HEK293 (cell line): Measurements from ENCODE around the gene SLC10A6.

Experiments
- CTCF ChIA-PET: fragments of 350-600 bp; formaldehyde crosslinking; extraction: SDS; loops from one replicate; lab custom pipeline; 2021; ENCODE audit warnings: antibody characterized with exemption; lab: Yijun Ruan, JAX
- POLR2A ChIA-PET: fragments of 300-600 bp; formaldehyde crosslinking; extraction: SDS; loops from one replicate; lab custom pipeline; 2020; ENCODE audit warnings: antibody characterized with exemption, inconsistent platforms; lab: Yijun Ruan, JAX
- H3K27ac ChIP-seq: fragments of 200-500 bp; sonication (Bioruptor generic); 2 replicates; pipeline ENCODE4 v1.5.1; 2014; ENCODE audit warnings: low read depth, low read length, control low read depth, inconsistent platforms; ENCODE audit errors: extremely low read depth
- H3K36me3 ChIP-seq, 2 experiments: fragments of 200-500 bp in 1 of 2; sonication (Bioruptor generic) in 1 of 2; 1 replicate in 1 of 2; 2 replicates in 1 of 2; pipeline ENCODE4 v1.5.1; 2014 to 2017; ENCODE audit warnings: inconsistent platforms in 2 of 2, low read length in 2 of 2; ENCODE audit not compliant: control insufficient read depth in 2 of 2, insufficient read depth in 1 of 2
- H3K4me1 ChIP-seq: fragments of 200-500 bp; sonication (Bioruptor generic); 2 replicates; pipeline ENCODE4 v1.5.1; 2014; ENCODE audit warnings: mild to moderate bottlenecking, low read length, inconsistent platforms; ENCODE audit not compliant: control insufficient read depth, insufficient read depth
- H3K4me3 ChIP-seq: 2 replicates; pipeline ENCODE4 v1.5.1; 2011; ENCODE audit warnings: low read depth, mild to moderate bottlenecking, control low read depth, low read length, moderate library complexity
- H3K9me3 ChIP-seq: fragments of 200-500 bp; sonication (Bioruptor generic); 2 replicates; pipeline ENCODE4 v1.5.1; 2014; ENCODE audit warnings: low read depth, low read length, inconsistent platforms; ENCODE audit not compliant: control insufficient read depth, insufficient read depth
- BCL11A ChIP-seq: fragments of 450-650 bp; formaldehyde crosslinking; IDR thresholded peaks from 2 replicates; pipeline ENCODE4 v1.5.1; 2016; ENCODE audit warnings: low read depth, missing biosample characterization, missing genetic modification characterization
- GLIS2 ChIP-seq: fragments of 450-650 bp; formaldehyde crosslinking; IDR thresholded peaks from 2 replicates; pipeline ENCODE4 v1.5.1; 2016; ENCODE audit warnings: missing biosample characterization, missing genetic modification characterization
- MZF1 ChIP-seq: fragments of 450-650 bp; formaldehyde crosslinking; IDR thresholded peaks from 2 replicates; pipeline ENCODE4 v1.5.1; 2017; ENCODE audit warnings: missing biosample characterization, missing genetic modification characterization, borderline replicate concordance
- REPIN1 ChIP-seq: fragments of 450-650 bp; formaldehyde crosslinking; IDR thresholded peaks from 2 replicates; pipeline ENCODE4 v1.5.1; 2017; ENCODE audit warnings: missing biosample characterization, missing genetic modification characterization, low read depth
- SCRT2 ChIP-seq: fragments of 450-650 bp; formaldehyde crosslinking; IDR thresholded peaks from 2 replicates; pipeline ENCODE4 v1.5.1; 2016; ENCODE audit warnings: missing biosample characterization, missing genetic modification characterization
- YY1 ChIP-seq: fragments of 450-650 bp; formaldehyde crosslinking; IDR thresholded peaks from 2 replicates; pipeline ENCODE4 v1.5.1; 2018; ENCODE audit warnings: missing biosample characterization, missing genetic modification characterization
- ZEB2 ChIP-seq: fragments of 450-650 bp; formaldehyde crosslinking; IDR thresholded peaks from 2 replicates; pipeline ENCODE4 v1.5.1; 2016; ENCODE audit warnings: missing biosample characterization, missing genetic modification characterization
- ZFP3 ChIP-seq: fragments of 450-650 bp; formaldehyde crosslinking; IDR thresholded peaks from 2 replicates; pipeline ENCODE4 v1.5.1; 2016; ENCODE audit warnings: low read depth, missing biosample characterization, missing genetic modification characterization
- ZIC2 ChIP-seq: fragments of 450-650 bp; formaldehyde crosslinking; IDR thresholded peaks from 2 replicates; pipeline ENCODE4 v1.5.1; 2016; ENCODE audit warnings: missing biosample characterization, missing genetic modification characterization
- ZNF169 ChIP-seq: fragments of 450-650 bp; formaldehyde crosslinking; IDR thresholded peaks from 2 replicates; pipeline ENCODE4 v1.5.1; 2016; ENCODE audit warnings: missing biosample characterization, missing genetic modification characterization
- ZNF174 ChIP-seq: fragments of 450-650 bp; formaldehyde crosslinking; IDR thresholded peaks from 2 replicates; pipeline ENCODE4 v1.5.0; 2017; ENCODE audit warnings: missing biosample characterization, mild to moderate bottlenecking, missing genetic modification characterization
- ZNF175 ChIP-seq: fragments of 450-650 bp; formaldehyde crosslinking; IDR thresholded peaks from 2 replicates; pipeline ENCODE4 v1.5.1; 2016; ENCODE audit warnings: missing biosample characterization, missing genetic modification characterization
- ZNF19 ChIP-seq: fragments of 450-650 bp; formaldehyde crosslinking; IDR thresholded peaks from 2 replicates; pipeline ENCODE4; 2016; ENCODE audit warnings: missing biosample characterization, missing genetic modification characterization, low read depth
- ZNF366 ChIP-seq: fragments of 450-650 bp; formaldehyde crosslinking; conservative IDR thresholded peaks from 2 replicates; pipeline ENCODE4 v1.5.1; 2016; ENCODE audit warnings: missing biosample characterization, missing genetic modification characterization
- ZNF530 ChIP-seq: fragments of 450-650 bp; formaldehyde crosslinking; IDR thresholded peaks from 2 replicates; pipeline ENCODE4 v1.5.1; 2016; ENCODE audit warnings: low read depth, missing biosample characterization, missing genetic modification characterization
- ZNF549 ChIP-seq: fragments of 450-650 bp; IDR thresholded peaks from 2 replicates; pipeline ENCODE4 v1.5.1; 2018; ENCODE audit warnings: missing biosample characterization, missing genetic modification characterization, mild to moderate bottlenecking, inconsistent platforms, moderate library complexity
- ZNF600 ChIP-seq: fragments of 450-650 bp; formaldehyde crosslinking; IDR thresholded peaks from 2 replicates; pipeline ENCODE4 v1.5.1; 2016; ENCODE audit warnings: missing biosample characterization, missing genetic modification characterization
- ZNF621 ChIP-seq: fragments of 450-650 bp; formaldehyde crosslinking; IDR thresholded peaks from 2 replicates; pipeline ENCODE4 v1.5.1; 2017; ENCODE audit warnings: missing biosample characterization, missing genetic modification characterization
- ZNF626 ChIP-seq: fragments of 450-650 bp; sonication (Bioruptor Pico); formaldehyde crosslinking; IDR thresholded peaks from 2 replicates; pipeline ENCODE4 v1.5.1; 2018; ENCODE audit warnings: missing biosample characterization, missing genetic modification characterization, inconsistent platforms
- ZNF654 ChIP-seq: fragments of 450-650 bp; formaldehyde crosslinking; IDR thresholded peaks from 2 replicates; pipeline ENCODE4 v1.5.1; 2016; ENCODE audit warnings: low read depth, missing biosample characterization, missing genetic modification characterization
- ZNF664 ChIP-seq: fragments of 450-650 bp; formaldehyde crosslinking; IDR thresholded peaks from 2 replicates; pipeline ENCODE4 v1.5.1; 2016; ENCODE audit warnings: missing biosample characterization, missing genetic modification characterization
- ZNF677 ChIP-seq: fragments of 450-650 bp; IDR thresholded peaks from 2 replicates; pipeline ENCODE4 v1.5.0; 2018; ENCODE audit warnings: missing biosample characterization, mild to moderate bottlenecking, missing genetic modification characterization, moderate library complexity
- ZNF701 ChIP-seq: fragments of 450-650 bp; formaldehyde crosslinking; IDR thresholded peaks from 2 replicates; pipeline ENCODE4 v1.5.1; 2016; ENCODE audit warnings: missing biosample characterization, missing genetic modification characterization
- ZSCAN16 ChIP-seq: fragments of 450-650 bp; formaldehyde crosslinking; IDR thresholded peaks from 2 replicates; pipeline ENCODE4 v1.5.1; 2016; ENCODE audit warnings: missing biosample characterization, missing genetic modification characterization
- TF ChIP-seq, protein P1 (sequence below): sonication (generic); formaldehyde crosslinking; IDR thresholded peaks from 2 replicates; pipeline ENCODE4 v1.8.1; 2022; ENCODE audit warnings: mild to moderate bottlenecking, moderate library complexity, missing genetic modification reagents
- TF ChIP-seq, protein P2 (sequence below): fragments of 450-650 bp; formaldehyde crosslinking; IDR thresholded peaks from 2 replicates; pipeline ENCODE4 v1.5.1; 2016; ENCODE audit warnings: missing biosample characterization, missing genetic modification characterization
- TF ChIP-seq, protein P3 (sequence below): fragments of 450-650 bp; formaldehyde crosslinking; IDR thresholded peaks from 2 replicates; pipeline ENCODE4; 2016; ENCODE audit warnings: missing biosample characterization, missing genetic modification characterization
- TF ChIP-seq, protein P4 (sequence below): fragments of 450-650 bp; formaldehyde crosslinking; IDR thresholded peaks from 2 replicates; pipeline ENCODE4 v1.5.1; 2016; ENCODE audit warnings: missing biosample characterization, missing genetic modification characterization

The SLC10A6 gene

DNA sequence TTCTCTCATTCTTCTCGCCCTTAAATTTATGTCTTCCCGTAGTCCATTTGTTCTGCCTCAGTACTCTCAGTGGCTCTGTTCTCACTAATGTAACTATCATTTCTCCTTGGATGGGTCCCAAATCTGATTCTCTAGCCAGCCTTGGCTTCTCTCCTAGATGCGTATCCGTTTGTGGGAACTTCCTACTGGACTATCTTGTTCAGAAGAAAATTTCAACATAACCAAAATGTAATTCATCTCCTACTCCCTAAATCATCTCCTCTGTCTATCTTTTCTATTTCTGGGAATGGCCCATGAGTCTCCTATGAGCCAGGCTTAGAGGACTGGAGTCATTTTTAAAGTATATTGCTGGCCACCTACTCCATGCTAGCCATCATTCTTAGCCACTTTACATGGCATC, 47.4 kb upstream of the SLC10A6 start:
- no peaks in the 10 kb centered on the region for H3K4me1 ChIP-seq
- H3K36me3 ChIP-seq, result no peaks in the 10 kb centered on the region
- POLR2A ChIA-PET, result no interaction called here
- CTCF ChIA-PET, result interaction anchor here (0.6 to 2.3 kb wide), 7 partner anchors 12 to 401 kb away, joined by 3 to 20 read pairs (median 4); no protein-coding TSS in a partner anchor
- no peak overlapping the region for H3K4me3 ChIP-seq
- H3K27ac ChIP-seq, result no peak overlapping the region
- H3K9me3 ChIP-seq, result no peaks in the 10 kb centered on the region
- no peak for TF ChIP-seq GLIS2 (tag by site-specific recombination)
- no peak for TF ChIP-seq ZNF174 (tag by site-specific recombination)
- no peak for TF ChIP-seq ZNF530
- TF ChIP-seq ZNF621, result no peak
- no peak for TF ChIP-seq ZNF169
- TF ChIP-seq ZIC2 (tag by site-specific recombination), result no peak
- no peak for TF ChIP-seq BCL11A (tag by site-specific recombination)
- TF ChIP-seq ZSCAN16 (tag by site-specific recombination), result no peak

DNA sequence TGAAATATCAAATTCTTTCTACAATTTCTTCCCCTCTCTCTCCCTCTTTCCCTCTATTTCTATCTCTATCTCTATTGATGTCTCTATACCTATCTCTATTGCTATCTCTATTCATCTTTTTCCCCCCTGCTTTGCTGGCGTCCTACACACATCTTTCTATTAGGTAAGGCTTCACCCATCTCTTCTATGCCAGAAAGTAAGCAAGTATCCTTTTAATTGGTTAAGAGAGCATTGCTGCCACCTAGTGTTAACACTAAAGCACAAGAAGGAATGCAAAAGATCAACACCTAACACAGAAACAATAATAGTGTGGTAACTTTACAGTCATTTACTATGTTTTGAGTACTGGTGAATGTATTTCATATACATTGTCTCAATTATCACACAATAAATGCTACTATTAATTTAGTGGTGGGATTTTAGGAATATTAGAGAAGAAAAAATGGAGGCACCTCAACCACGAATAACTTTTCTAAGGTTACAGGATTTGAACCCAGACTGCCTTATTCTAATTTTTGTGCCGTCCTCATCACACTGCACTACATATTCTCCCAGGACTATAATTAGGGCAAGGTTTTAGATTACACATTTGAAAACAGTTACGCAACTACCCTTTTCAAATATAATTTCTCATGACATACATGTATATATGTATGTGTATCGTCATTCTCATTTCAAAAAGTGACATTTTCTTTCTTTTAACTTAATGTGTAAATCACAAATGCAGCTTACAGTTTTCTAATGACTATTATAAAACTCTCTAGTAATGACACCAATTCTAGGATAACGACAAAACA, 46.7 kb upstream of the SLC10A6 start:
- no peaks in the 10 kb centered on the region for H3K36me3 ChIP-seq
- no peaks in the 10 kb centered on the region for H3K9me3 ChIP-seq
- no peak overlapping the region for H3K4me3 ChIP-seq
- CTCF ChIA-PET, result interaction anchor here (0.6 to 3.6 kb wide), 7 partner anchors 12 to 400 kb away, joined by 3 to 29 read pairs (median 4); no protein-coding TSS in a partner anchor
- H3K4me1 ChIP-seq, result no peaks in the 10 kb centered on the region
- POLR2A ChIA-PET, result no interaction called here
- no peak for TF ChIP-seq ZNF626
- no peak for TF ChIP-seq SCRT2 (tag by site-specific recombination)
- TF ChIP-seq, protein P1, sequence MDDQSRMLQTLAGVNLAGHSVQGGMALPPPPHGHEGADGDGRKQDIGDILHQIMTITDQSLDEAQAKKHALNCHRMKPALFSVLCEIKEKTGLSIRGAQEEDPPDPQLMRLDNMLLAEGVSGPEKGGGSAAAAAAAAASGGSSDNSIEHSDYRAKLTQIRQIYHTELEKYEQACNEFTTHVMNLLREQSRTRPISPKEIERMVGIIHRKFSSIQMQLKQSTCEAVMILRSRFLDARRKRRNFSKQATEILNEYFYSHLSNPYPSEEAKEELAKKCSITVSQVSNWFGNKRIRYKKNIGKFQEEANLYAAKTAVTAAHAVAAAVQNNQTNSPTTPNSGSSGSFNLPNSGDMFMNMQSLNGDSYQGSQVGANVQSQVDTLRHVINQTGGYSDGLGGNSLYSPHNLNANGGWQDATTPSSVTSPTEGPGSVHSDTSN (CRISPR knock-in tag), result no peak
- TF ChIP-seq, protein P2, sequence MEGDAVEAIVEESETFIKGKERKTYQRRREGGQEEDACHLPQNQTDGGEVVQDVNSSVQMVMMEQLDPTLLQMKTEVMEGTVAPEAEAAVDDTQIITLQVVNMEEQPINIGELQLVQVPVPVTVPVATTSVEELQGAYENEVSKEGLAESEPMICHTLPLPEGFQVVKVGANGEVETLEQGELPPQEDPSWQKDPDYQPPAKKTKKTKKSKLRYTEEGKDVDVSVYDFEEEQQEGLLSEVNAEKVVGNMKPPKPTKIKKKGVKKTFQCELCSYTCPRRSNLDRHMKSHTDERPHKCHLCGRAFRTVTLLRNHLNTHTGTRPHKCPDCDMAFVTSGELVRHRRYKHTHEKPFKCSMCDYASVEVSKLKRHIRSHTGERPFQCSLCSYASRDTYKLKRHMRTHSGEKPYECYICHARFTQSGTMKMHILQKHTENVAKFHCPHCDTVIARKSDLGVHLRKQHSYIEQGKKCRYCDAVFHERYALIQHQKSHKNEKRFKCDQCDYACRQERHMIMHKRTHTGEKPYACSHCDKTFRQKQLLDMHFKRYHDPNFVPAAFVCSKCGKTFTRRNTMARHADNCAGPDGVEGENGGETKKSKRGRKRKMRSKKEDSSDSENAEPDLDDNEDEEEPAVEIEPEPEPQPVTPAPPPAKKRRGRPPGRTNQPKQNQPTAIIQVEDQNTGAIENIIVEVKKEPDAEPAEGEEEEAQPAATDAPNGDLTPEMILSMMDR, result peak; percentile 49; the same call in 1 of the 2 replicates
- TF ChIP-seq ZEB2 (tag by site-specific recombination), result peak; percentile 66
- TF ChIP-seq ZNF654, result peak; percentile 87
- no peak for TF ChIP-seq YY1
- peak; percentile 50; the same call in 1 of the 2 replicates for TF ChIP-seq ZNF366 (tag by site-specific recombination)
- no peak for TF ChIP-seq ZFP3 (tag by site-specific recombination)
- TF ChIP-seq, all 188 proteins: peak for 4
- no peak overlapping the region for H3K27ac ChIP-seq

GRCh38 chr4:86894455-86894854, 45.3 kb upstream of the SLC10A6 start:
- Histone ChIP-seq H3K36me3 (no peaks in the 10 kb centered on the region), H3K27ac (no peak overlapping the region), H3K4me1 (no peaks in the 10 kb centered on the region), H3K4me3 (no peak overlapping the region), H3K9me3 (no peaks in the 10 kb centered on the region)
- ChIA-PET CTCF (interaction anchor here (0.6 to 3.6 kb wide), 4 partner anchors 28 to 398 kb away, joined by 3 to 29 read pairs (median 10); no protein-coding TSS in a partner anchor), POLR2A (no interaction called here)
- TF ChIP-seq ZNF701 (tag by site-specific recombination) (no peak), ZNF664 (no peak), ZNF677 (tag by site-specific recombination) (no peak), ZNF600 (no peak), MZF1 (tag by site-specific recombination) (no peak), REPIN1 (no peak), BCL11A (tag by site-specific recombination) (no peak), ZNF175 (tag by site-specific recombination) (no peak), ZNF19 (no peak), ZNF549 (no peak)
- TF ChIP-seq, protein P3, sequence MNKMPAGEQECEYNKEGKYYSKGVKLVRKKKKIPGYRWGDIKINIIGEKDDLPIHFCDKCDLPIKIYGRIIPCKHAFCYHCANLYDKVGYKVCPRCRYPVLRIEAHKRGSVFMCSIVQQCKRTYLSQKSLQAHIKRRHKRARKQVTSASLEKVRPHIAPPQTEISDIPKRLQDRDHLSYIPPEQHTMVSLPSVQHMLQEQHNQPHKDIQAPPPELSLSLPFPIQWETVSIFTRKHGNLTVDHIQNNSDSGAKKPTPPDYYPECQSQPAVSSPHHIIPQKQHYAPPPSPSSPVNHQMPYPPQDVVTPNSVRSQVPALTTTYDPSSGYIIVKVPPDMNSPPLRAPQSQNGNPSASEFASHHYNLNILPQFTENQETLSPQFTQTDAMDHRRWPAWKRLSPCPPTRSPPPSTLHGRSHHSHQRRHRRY (tag by site-specific recombination), result no peak
- TF ChIP-seq, protein P4, sequence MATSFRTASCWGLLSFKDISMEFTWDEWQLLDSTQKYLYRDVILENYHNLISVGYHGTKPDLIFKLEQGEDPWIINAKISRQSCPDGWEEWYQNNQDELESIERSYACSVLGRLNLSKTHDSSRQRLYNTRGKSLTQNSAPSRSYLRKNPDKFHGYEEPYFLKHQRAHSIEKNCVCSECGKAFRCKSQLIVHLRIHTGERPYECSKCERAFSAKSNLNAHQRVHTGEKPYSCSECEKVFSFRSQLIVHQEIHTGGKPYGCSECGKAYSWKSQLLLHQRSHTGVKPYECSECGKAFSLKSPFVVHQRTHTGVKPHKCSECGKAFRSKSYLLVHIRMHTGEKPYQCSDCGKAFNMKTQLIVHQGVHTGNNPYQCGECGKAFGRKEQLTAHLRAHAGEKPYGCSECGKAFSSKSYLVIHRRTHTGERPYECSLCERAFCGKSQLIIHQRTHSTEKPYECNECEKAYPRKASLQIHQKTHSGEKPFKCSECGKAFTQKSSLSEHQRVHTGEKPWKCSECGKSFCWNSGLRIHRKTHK (tag by site-specific recombination), result no peak
